NT2/D1 (cell line): Measurements from ENCODE around the gene GREB1.

Experiments used
- DNase-seq: peaks from one replicate; pipeline ENCODE4 v3.0.0-alpha.2; 2011; ENCODE audit warnings: low read depth, low spot score
- H3K27me3 ChIP-seq: 2 replicates; pipeline ENCODE4 v1.6.0; 2011; ENCODE audit warnings: mild to moderate bottlenecking; ENCODE audit not compliant: insufficient read length, insufficient read depth
- H3K36me3 ChIP-seq: 2 replicates; pipeline ENCODE4 v1.6.1; 2011; ENCODE audit warnings: mild to moderate bottlenecking, low read length, mixed read lengths; ENCODE audit not compliant: insufficient read depth, insufficient read length
- H3K4me1 ChIP-seq: 2 replicates; pipeline ENCODE4 v1.5.1; 2011; ENCODE audit not compliant: insufficient read depth, insufficient read length
- H3K4me3 ChIP-seq: 2 replicates; pipeline ENCODE4 v1.5.1; 2011; ENCODE audit warnings: low read depth; ENCODE audit not compliant: insufficient read length
- H3K9ac ChIP-seq: 2 replicates; pipeline ENCODE4 v1.6.0; 2011; ENCODE audit warnings: low read depth; ENCODE audit not compliant: insufficient read length
- H3K9me3 ChIP-seq: 2 replicates; pipeline ENCODE4 v1.5.1; 2011; ENCODE audit warnings: mild to moderate bottlenecking, low read length; ENCODE audit not compliant: insufficient read depth
- SUZ12 ChIP-seq: IDR thresholded peaks from 2 replicates; pipeline ENCODE4 v1.6.1; 2011; ENCODE audit not compliant: insufficient read length, insufficient read depth; ENCODE audit errors: extremely low read depth
- YY1 ChIP-seq: IDR thresholded peaks from 2 replicates; pipeline ENCODE4 v1.6.1; 2011; ENCODE audit not compliant: insufficient read length, insufficient read depth
- ZNF274 ChIP-seq: IDR thresholded peaks from 2 replicates; pipeline ENCODE4 v1.6.1; 2011; ENCODE audit warnings: mild to moderate bottlenecking, low read depth, low read length

The GREB1 gene

GRCh38 chr2:11637546-11637945 is 103.7 kb downstream of the GREB1 start:
- Histone ChIP-seq H3K9me3 (no peaks in the 10 kb centered on the region), H3K9ac (no peak overlapping the region), H3K4me1 (peaks cover 3% of the 10 kb centered on the region), H3K4me3 (no peak overlapping the region), H3K27me3 (no peaks in the 10 kb centered on the region), H3K36me3 (peaks cover 45% of the 10 kb centered on the region)
- DNase-seq, result no peak
- no peak for TF ChIP-seq SUZ12
- no peak for TF ChIP-seq ZNF274
- TF ChIP-seq YY1, result no peak

- peaks cover 42% of the 10 kb centered on the region for H3K36me3 ChIP-seq
Observed at GRCh38 chr2:11639503-11639902, 105.7 kb downstream of the GREB1 start.

GRCh38 chr2:11640132-11640531 is 106.3 kb downstream of the GREB1 start:
- Histone ChIP-seq H3K36me3 (peaks cover 37% of the 10 kb centered on the region), H3K4me3 (no peak overlapping the region), H3K9ac (no peak overlapping the region), H3K27me3 (no peaks in the 10 kb centered on the region), H3K9me3 (no peaks in the 10 kb centered on the region), H3K4me1 (peaks cover 3% of the 10 kb centered on the region)
- TF ChIP-seq ZNF274 (no peak), SUZ12 (no peak), YY1 (no peak)
- no peak for DNase-seq

More at GRCh38 chr2:11639503-11639902, 105.7 kb downstream of the GREB1 start:
- Histone ChIP-seq H3K27me3 (no peaks in the 10 kb centered on the region), H3K9me3 (no peaks in the 10 kb centered on the region), H3K9ac (no peak overlapping the region), H3K4me1 (peaks cover 3% of the 10 kb centered on the region), H3K4me3 (no peak overlapping the region)
- DNase-seq, result no peak
- TF ChIP-seq ZNF274 (no peak), SUZ12 (no peak), YY1 (no peak)

GRCh38 chr2:11642972-11643371 is 109.1 kb downstream of the GREB1 start:
- no peak for DNase-seq
- no peak for TF ChIP-seq ZNF274
- no peak for TF ChIP-seq SUZ12
- no peak for TF ChIP-seq YY1
- no peak overlapping the region for H3K9ac ChIP-seq

GRCh38 chr2:11644293-11644692 is 110.4 kb downstream of the GREB1 start:
- peaks cover 26% of the 10 kb centered on the region for H3K36me3 ChIP-seq
- no peaks in the 10 kb centered on the region for H3K9me3 ChIP-seq
- no peak for DNase-seq
- no peak overlapping the region for H3K9ac ChIP-seq
- no peaks in the 10 kb centered on the region for H3K27me3 ChIP-seq
- TF ChIP-seq ZNF274 (no peak), YY1 (no peak), SUZ12 (no peak)
- H3K4me3 ChIP-seq, result no peak overlapping the region
- H3K4me1 ChIP-seq, result peaks cover 3% of the 10 kb centered on the region

More at GRCh38 chr2:11642972-11643371, 109.1 kb downstream of the GREB1 start:
- peaks cover 30% of the 10 kb centered on the region for H3K36me3 ChIP-seq
- no peaks in the 10 kb centered on the region for H3K9me3 ChIP-seq
- H3K4me1 ChIP-seq, result peaks cover 3% of the 10 kb centered on the region
- no peak overlapping the region for H3K4me3 ChIP-seq
- H3K27me3 ChIP-seq, result no peaks in the 10 kb centered on the region

GRCh38 chr2:11646530-11646929 is 112.7 kb downstream of the GREB1 start:
- Histone ChIP-seq H3K27me3 (no peaks in the 10 kb centered on the region), H3K4me3 (no peak overlapping the region), H3K4me1 (no peaks in the 10 kb centered on the region), H3K9me3 (no peaks in the 10 kb centered on the region), H3K9ac (no peak overlapping the region), H3K36me3 (peaks cover 13% of the 10 kb centered on the region)
- TF ChIP-seq ZNF274, result no peak
- no peak for TF ChIP-seq SUZ12
- TF ChIP-seq YY1, result no peak
- no peak for DNase-seq

- no peak for DNase-seq
Observed at GRCh38 chr2:11647834-11648600, 114.2 kb downstream of the GREB1 start.

More at GRCh38 chr2:11647834-11648600, 114.2 kb downstream of the GREB1 start:
- Histone ChIP-seq H3K27me3 (no peaks in the 10 kb centered on the region), H3K9ac (no peak overlapping the region), H3K9me3 (no peaks in the 10 kb centered on the region), H3K36me3 (peaks cover 10% of the 10 kb centered on the region), H3K4me3 (no peak overlapping the region), H3K4me1 (no peaks in the 10 kb centered on the region)
- TF ChIP-seq SUZ12, result no peak
- no peak for TF ChIP-seq YY1
